GM21423 (cell line): ENCODE measurements around the gene HDAC3.

Experiments
- ATAC-seq: cut with Tn5 transposase; IDR thresholded peaks from one replicate; pipeline ENCODE4 v1.9.1; 2021; ENCODE audit warnings: mild to moderate bottlenecking, moderate library complexity; ENCODE audit not compliant: unreplicated experiment

Gene HDAC3

GRCh38 chr5:141636413-141637122 is at the start of gene HDAC3, which contains the start of gene RELL2:
TSS of gene HDAC3 (minus strand) at chr5:141636849. CDS start at chr5:141636790, 59 bp downstream.
TSS of gene RELL2 (plus strand) at chr5:141636997. CDS start at chr5:141638226, 1,229 bp downstream.
- ATAC-seq: peak; percentile 79

DNA sequence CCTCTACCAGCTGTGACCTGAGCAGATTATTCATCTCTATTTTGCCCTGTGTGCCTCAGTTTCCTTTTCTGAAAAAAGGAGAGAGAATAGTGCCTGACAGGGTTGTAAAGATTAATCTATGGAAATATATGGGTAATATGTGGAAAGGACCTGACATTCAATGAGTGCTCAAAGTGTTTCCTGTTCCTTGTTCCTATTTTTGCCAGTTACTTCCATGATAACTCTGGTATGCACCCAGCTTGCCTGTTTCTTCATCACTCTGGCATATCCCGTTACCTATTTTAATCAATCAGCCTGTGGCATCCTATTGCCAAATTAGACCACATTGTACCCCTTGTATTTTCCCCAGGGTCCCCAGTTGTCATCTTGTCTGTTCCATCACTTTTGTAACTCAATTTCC is 48.9 kb upstream of the HDAC3 start:
- ATAC-seq: no peak

DNA sequence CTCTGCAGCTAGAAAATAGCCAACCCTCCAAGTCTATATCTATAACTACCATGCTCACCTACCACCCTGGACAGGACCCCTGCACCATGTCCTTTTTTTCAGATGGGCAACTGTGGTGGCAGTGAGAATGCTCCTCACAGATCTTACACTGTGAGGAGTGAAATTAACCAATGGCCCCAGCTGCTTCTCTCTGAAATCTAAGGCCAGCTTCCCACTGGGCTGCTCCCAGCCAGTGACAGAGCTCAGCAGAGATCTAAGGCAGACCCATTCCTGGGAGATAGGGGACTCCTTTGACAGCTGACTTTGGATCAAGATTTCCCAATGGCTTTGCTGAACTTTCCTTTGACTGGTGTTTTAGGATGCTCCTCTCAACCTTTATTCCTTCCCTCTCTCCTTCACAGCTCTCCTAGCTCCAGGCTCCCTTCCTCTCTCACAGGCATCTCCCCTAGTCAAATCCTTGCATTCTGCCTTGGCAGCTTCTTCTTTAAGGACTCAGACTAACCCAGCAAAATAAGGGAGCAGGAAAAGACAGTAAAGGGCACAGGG is 47.0 kb upstream of the HDAC3 start:
- no peak for ATAC-seq

DNA sequence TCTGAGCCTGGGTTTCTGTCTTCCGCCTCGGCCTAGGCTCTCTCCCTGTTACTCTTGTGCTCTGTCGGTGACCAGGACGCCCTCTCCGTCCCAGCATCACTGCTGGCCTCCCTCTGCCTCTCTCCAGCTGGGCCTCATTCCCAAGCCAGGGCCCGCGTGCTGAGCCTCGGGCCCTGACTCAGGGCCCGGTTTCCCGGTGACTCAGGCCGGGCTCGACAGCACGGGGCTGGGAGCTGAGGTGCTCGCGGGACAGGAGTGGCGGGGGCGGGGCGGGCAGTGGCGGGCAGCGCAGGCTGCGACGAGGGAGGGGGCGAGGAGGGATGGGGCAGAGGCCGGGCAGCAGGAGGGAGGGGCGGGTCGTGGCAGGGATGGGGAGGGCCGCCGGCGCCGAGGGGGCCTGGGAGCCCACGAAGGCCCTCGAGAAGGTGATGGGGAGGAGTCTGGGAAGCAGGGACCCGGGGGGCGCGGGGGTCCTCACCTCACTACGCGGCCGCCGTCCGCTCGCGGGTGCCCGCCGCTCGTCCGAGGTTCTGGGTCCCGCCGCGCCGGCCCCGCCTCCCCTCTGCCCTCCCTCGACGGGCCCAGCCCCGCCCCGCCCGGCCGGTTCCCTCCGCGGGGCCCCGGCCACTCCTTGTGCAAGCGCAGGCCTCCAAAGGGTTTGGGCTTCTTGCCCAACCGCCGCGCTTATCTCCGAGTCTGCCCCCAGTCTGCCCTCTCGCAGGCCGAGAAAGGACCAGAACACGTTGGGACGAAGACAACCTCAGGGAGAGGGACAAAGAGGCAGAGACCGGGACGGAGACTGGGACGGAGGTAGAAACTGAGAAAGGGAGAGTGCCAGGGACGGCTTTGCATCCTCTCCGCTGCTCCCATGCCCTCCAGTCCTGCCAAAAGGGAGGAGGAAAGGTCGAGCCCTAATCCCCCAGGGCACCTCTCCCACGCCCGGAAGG is 45.3 kb upstream of the HDAC3 start, which contains the start of gene ARAP3:
Gene ARAP3, minus strand, starts transcription at position 536 of the 947 bp plus-strand sequence. CDS start 1,744 bp downstream, outside the sequence.
- ATAC-seq: no peak

- ATAC-seq: no peak
Measured at GRCh38 chr5:141681295-141681694, 44.6 kb upstream of the HDAC3 start.

GRCh38 chr5:141680751-141681201 is 44.1 kb upstream of the HDAC3 start:
- no peak for ATAC-seq

GRCh38 chr5:141680178-141680577 is 43.5 kb upstream of the HDAC3 start:
- no peak for ATAC-seq

GRCh38 chr5:141677415-141677814 is 40.8 kb upstream of the HDAC3 start:
- no peak for ATAC-seq

- ATAC-seq: no peak
Measured at GRCh38 chr5:141675672-141676071, 39.0 kb upstream of the HDAC3 start.

DNA sequence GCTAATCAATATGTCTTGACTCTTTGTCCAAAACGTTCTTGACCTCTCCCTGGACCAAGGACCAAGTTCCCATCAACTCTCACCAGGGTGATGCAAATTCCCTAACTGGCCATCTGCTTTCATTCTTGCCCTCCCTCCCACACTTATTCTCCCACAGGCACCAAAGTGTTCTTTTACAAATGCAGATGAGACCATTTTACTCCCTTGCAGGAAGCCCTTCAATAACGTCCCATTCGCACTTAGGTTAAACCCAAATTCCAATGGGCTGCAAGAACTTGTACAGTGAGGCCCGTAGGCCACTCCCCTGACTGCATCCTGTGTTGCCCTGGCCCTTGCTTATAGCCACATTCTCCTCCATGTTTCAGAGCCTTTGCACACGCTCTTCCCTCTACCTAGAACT is 38.1 kb upstream of the HDAC3 start:
- no peak for ATAC-seq

DNA sequence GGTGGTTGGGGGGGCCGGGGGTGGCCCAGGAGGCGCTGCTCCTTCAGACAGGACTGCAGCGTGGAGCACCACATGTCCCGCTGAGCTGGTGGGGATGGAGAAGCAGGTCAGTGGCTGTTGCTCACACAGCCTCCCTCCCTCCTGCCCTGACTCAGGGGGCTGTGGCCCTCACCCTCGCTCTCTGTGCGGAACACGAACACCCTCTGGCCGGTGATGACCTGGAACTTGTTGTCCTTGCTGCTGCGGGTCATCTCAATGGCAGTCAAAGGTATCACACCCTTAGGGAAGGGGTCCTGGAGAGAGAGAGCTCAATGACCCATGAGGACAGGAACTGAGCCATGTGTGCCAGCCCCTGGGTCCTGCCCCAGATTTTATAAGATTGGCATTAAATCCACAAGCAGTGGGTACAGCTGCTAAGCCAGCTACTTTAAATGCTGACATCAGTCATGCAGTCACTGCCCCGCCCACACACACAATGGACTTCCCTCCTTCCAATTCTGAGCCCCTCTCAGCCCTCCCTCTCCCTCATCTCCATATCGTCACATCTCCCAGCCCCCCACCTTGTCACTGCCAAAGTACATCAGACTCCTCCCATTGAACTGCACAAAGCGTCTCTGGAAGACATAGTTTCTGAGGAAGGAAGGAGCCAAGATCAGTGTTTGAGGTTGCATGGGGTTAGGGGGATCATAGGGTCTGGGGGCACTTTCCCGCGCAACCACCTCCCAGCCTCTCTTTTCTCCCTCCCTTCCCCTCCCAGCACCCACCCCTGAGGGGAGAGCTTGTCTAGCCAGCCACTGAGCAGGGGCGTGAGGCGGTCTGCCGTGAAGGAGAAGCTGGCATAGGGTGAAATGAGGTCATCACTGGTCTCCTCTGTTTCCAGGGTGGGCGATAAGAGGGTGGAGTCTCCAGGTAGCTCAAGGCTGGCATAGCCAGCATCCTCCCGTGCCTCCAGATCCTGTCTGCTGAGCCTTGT is 36.5 kb upstream of the HDAC3 start:
- ATAC-seq: no peak

- no peak for ATAC-seq
Measured at GRCh38 chr5:141672071-141672840, 35.6 kb upstream of the HDAC3 start.

GRCh38 chr5:141669520-141669919 is 32.9 kb upstream of the HDAC3 start:
- ATAC-seq: no peak

- ATAC-seq: no peak
Measured at GRCh38 chr5:141668601-141669265, 32.1 kb upstream of the HDAC3 start.

GRCh38 chr5:141665995-141666940 is 29.6 kb upstream of the HDAC3 start:
- no peak for ATAC-seq

DNA sequence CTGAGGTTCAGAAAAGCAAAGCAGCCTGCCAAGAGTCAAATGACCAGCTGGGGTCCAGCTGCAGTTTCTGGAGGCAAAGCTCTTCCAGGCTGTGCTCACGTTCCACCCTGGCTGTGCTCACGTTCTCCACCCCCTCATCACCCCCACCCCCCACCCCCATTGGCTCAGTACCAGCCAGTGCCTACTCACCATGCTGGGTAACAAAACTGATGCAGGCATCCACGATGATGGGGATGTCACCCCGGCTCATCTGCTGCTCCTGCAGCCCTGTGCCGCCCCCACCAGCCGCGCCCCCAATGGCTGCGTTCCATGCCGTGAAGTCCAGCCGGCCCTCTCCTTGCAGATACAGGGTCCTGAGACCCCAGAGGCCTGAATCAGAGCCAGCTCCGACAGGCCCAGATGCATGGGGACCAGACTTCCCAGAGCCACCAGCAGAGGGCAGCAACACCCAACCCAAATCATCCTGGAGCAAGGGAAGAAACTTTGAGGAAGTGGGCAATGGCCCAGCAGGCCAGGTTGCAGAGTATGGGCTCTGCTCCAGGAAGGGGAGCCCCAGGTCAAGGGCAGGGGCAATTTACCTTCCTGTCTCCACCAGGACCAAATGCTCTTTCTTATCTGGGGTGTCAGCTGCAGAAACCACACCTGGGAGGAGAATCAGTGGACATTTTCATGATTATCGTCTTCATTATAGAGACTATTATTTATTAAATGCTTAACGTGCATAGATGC is 28.2 kb upstream of the HDAC3 start:
- ATAC-seq: peak; percentile 92

DNA sequence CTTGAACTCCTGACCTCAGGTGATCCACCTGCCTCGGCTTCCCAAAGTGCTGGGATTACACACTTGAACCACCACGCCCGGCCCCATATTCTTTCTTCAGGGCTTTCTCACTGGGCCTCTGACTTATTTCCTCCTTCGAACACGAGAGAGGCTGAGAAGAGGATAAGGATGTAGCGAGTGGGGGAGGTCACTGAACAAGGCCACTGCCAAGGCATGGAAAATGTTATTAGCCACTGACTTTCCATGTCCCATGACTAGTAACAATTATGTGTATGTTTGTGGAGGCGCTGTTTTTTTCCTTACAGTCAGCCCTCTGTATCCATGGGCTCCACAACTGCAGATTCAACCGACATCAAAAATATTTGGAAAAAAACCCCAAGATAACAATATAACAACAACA is 26.9 kb upstream of the HDAC3 start:
- ATAC-seq: no peak
